GM12801 (cell line): Measurements from ENCODE around the gene HOXA2.

ENCODE experiments used
- TF ChIP-seq, protein P1 (sequence below): IDR thresholded peaks from one replicate; pipeline ENCODE4 v1.5.1; 2011; ENCODE audit warnings: control low read depth; ENCODE audit not compliant: insufficient read length; ENCODE audit errors: extremely low read depth

HOXA2 gene

GRCh38 chr7:27131390-27131819 is 28.9 kb upstream of the HOXA2 start:
- TF ChIP-seq, protein P1, sequence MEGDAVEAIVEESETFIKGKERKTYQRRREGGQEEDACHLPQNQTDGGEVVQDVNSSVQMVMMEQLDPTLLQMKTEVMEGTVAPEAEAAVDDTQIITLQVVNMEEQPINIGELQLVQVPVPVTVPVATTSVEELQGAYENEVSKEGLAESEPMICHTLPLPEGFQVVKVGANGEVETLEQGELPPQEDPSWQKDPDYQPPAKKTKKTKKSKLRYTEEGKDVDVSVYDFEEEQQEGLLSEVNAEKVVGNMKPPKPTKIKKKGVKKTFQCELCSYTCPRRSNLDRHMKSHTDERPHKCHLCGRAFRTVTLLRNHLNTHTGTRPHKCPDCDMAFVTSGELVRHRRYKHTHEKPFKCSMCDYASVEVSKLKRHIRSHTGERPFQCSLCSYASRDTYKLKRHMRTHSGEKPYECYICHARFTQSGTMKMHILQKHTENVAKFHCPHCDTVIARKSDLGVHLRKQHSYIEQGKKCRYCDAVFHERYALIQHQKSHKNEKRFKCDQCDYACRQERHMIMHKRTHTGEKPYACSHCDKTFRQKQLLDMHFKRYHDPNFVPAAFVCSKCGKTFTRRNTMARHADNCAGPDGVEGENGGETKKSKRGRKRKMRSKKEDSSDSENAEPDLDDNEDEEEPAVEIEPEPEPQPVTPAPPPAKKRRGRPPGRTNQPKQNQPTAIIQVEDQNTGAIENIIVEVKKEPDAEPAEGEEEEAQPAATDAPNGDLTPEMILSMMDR = no peak

DNA sequence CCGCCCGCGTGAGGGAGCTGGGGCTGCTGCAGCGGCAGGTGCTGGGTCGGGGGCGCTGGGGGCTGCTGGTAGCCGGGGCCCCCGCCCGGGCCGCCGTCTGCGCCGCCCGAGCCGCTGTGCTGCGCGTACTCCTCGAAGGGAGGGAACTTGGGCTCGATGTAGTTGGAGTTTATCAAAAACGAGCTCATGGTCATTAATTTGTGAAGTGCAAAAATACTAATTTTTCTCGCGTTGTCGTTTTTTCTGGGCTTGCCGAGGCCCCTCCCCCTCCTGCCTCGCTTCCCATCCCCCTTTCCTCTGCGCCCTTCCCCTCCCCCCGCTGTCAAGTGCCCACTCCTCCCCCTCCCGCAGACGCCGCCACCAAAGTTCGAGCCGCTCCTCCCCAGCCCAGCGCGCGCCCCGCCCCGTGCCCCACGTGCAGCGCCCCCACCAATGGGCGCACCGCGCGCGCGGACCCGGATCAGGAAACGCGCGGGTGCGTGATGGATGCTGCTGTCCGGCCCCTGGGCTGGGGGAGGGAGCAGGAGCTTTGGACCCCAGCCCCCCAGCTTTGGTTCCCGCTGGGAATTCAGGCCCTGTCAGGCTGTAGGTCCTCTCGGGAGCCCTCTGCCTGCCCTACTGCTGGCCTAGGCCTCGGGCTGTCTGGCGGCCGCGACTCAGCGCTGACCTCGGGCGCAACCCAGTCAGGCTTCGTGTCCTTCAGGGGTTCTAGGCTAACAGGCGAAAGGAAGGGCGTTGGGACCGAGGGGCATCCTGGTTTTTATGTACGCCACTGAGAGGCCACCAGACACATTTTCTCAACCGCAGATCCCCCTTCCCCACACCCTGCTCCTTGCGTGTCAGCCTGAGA is 28.3 kb upstream of the HOXA2 start, which contains the start of gene HOXA4:
Gene HOXA4, minus strand, starts transcription at position 218 of the 850 bp plus-strand sequence. Its CDS starts 24 bp downstream, at position 194.
- TF ChIP-seq, protein P1 = no peak

DNA sequence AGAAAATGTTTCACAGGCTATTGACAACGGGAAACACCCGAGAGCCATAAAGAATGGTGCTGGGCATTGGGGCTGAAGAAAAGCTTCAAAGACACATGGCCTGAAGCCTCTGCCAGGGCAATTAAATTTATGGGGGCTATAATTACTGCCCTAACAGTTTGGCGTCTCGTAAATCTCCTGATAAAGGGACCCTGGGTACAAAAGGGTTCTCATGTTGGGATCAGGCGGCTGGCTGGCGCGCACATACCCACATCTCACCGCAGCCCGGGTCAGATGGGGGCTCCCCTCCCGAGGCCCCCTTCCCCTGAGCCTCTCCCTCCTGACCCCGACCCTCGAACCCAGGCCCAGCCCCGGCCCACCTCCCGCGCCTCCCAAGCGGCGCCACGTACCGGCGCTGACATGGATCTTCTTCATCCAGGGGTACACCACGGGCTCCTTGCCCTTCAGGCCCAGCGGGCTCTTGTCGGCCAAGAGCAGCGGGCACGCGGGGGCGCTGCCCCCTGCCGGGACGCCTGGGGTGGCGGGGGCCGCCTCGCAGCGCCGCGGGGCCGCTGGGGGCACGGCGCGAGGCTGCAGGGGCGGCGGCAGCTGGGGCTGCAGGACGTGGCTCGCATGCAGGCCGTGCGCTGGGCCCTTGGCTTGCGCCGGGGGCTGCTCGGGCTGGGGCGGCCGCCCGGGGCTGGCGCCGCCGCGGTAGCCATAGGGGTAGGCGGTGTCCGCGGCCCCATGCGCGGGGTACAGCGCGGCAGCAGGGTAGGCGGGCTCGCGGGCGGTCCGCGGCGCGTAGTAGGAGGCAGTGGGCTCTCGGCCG is 27.5 kb upstream of the HOXA2 start:
- TF ChIP-seq, protein P1 = no peak

GRCh38 chr7:27128776-27129728 is 26.6 kb upstream of the HOXA2 start:
- TF ChIP-seq, protein P1 = no peak

DNA sequence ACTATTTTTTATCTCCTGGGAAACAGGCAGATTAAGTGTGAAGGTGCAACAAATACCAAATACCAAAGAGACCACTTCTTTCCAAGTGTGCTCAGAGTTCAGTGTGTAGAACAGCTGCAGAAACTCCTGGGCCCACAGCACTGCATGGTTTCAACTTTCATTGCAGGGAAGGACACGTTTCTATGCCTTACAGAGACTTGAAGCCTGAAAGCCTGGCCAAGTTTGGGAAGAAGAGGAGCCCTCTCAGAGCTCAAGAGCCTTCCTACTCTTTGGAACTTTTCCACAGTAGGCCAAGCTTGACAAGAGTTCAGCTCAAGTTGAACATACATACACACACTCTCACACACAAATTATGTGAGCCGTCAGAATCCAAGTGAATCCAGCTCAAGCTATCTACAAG is 25.6 kb upstream of the HOXA2 start:
- TF ChIP-seq, protein P1 = no peak

- TF ChIP-seq, protein P1 = no peak
These were observed 24.3 kb upstream of the HOXA2 start for GRCh38 chr7:27126596-27127327.
